Right lobe of liver (tissue), 6 donors: ENCODE data around the gene TBX10. TPM values are rescaled to one million over a fixed set of nuclear protein-coding genes. Genes with fewer than 3 reads are reported as not detected.
"Not testable (repeated sequence)": the region's sequence is repeated elsewhere in the genome, so short reads cannot be mapped to it uniquely, and the experiment has no call there.

ENCODE experiments used
- ATAC-seq, 4 donors: fragments of 200-7000 bp; cut with Tn5 transposase; one replicate each; pipeline ENCODE4 v1.9.1; 2020; ENCODE audit warnings: mild to moderate bottlenecking in 4 of 4, moderate library complexity in 4 of 4
- DNase-seq, 3 donors: peaks; one replicate each; pipeline ENCODE4 v3.0.0-alpha.2; 2020
- H3K27ac ChIP-seq, 3 donors: fragments of 200-600 bp; one replicate each; pipeline ENCODE4 v1.8.0; 2022
- H3K27me3 ChIP-seq, 2 donors: fragments of 200-600 bp; one replicate each; pipeline ENCODE4 v1.8.0; 2022
- H3K36me3 ChIP-seq, 4 donors: fragments of 200-600 bp; sonication (generic) in 1 of 4; one replicate each; pipeline versions ENCODE4 v1.5.1 to v1.8.0; 2017 to 2022; ENCODE audit warnings: control low read depth in 1 of 4
- H3K4me1 ChIP-seq, 4 donors: fragments of 200-600 bp; sonication (generic) in 1 of 4; one replicate each; pipeline versions ENCODE4 v1.5.1 to v1.8.0; 2017 to 2022; ENCODE audit warnings: control low read depth in 1 of 4
- H3K4me3 ChIP-seq, 3 donors: fragments of 200-600 bp; one replicate each; pipeline ENCODE4 v1.8.0; 2022
- H3K9me3 ChIP-seq, 4 donors: fragments of 200-600 bp; sonication (generic) in 1 of 4; one replicate each; pipeline versions ENCODE4 v1.5.1 to v1.8.0; 2017 to 2022; ENCODE audit warnings: control low read depth in 1 of 4
- POLR2A ChIP-seq: fragments of 450-650 bp; IDR thresholded peaks from one replicate; pipeline ENCODE4 v1.6.1; 2017; ENCODE audit warnings: antibody characterized with exemption, mild to moderate bottlenecking
- WGBS: methylation state at CpG from one replicate; pipeline ENCODE4 v1.1.6; 2018; ENCODE audit warnings: low coverage, low lambda C conversion rate; ENCODE audit not compliant: insufficient coverage; ENCODE audit errors: missing lambda C conversion rate; 5-methylcytosine and 5-hydroxymethylcytosine counted together
- intact Hi-C, 2 donors: fragments of 100-400 bp; cut with DNase I; formaldehyde crosslinking; loops; one replicate each; pipeline versions ENCODE4 v1.11.2 to v1.14.1; 2022
- total RNA-seq, 6 experiments: library from RNA; depleted of rRNA in 2 of 6; stranded (reverse); fragments of >200 nt in 2 of 6; fragmentation: NEBNext Ultra II Directional in 3 of 6; extraction: Animal tissue kit (Norgen Biotek cat#: 25700) in 3 of 6; gene quantifications; one replicate each; pipeline versions ENCODE4 v1.1.0 to v1.2.4, GENCODE V29; 2016 to 2023
- TF ChIP-seq, protein P1 (sequence below), 4 donors: fragments of 200-600 bp in 3 of 4; fragments of 450-650 bp in 1 of 4; IDR thresholded peaks; one replicate each; pipeline versions ENCODE4 v1.5.1 to v1.8.0; 2016 to 2022; ENCODE audit warnings: antibody characterized with exemption in 4 of 4, mild to moderate bottlenecking in 2 of 4
- donor health status: DM: no; HTN: yes; CAD: no.
- donor health status: DM: no; HTN: no; CAD: no.
- donor health status: DM: no; HTN: no; CAD: no.
- donor health status: DM: no; HTN: yes; CAD: no.
- donor health status: DM: no; HTN: yes; CAD: no.

TBX10 gene
- total RNA-seq, 6 experiments from 2014 or later = 0.24 to 0.49 (median 0.34) TPM; not detected in 1

DNA sequence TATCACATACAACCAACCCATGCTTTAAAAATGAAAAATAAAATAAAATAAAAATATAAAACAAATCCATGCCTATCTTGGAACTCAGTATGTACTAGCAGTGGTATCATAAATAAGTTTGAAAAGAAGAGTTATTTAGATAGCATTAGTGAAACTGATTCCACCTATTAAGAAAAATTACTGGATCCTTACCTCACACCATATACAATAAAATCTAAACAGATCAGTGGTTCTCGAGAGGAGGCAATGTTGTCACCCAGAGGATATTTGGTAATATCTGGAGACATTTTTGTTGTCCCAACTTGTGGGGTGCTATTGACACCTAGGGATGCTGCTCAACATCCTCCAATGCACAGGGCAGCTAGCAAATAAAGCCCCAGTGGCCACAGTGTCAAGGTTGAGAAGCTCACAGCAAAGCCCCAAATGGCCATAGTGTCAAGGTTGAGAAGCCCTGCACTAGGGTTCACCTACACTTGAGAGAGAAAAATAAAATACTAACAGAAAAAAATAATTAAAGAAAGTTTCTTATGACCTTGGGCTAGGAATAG lies 42.7 kb downstream of the TBX10 start:
- H3K4me3 ChIP-seq = no peak overlapping the region
- DNase-seq (no peak), ATAC-seq (no peak)
- H3K36me3 ChIP-seq = no peaks in the 10 kb centered on the region
- H3K4me1 ChIP-seq = no peaks in the 10 kb centered on the region
- WGBS = 86% methylated on average over 1 of the region's 1 CpG
- TF ChIP-seq, protein P1, sequence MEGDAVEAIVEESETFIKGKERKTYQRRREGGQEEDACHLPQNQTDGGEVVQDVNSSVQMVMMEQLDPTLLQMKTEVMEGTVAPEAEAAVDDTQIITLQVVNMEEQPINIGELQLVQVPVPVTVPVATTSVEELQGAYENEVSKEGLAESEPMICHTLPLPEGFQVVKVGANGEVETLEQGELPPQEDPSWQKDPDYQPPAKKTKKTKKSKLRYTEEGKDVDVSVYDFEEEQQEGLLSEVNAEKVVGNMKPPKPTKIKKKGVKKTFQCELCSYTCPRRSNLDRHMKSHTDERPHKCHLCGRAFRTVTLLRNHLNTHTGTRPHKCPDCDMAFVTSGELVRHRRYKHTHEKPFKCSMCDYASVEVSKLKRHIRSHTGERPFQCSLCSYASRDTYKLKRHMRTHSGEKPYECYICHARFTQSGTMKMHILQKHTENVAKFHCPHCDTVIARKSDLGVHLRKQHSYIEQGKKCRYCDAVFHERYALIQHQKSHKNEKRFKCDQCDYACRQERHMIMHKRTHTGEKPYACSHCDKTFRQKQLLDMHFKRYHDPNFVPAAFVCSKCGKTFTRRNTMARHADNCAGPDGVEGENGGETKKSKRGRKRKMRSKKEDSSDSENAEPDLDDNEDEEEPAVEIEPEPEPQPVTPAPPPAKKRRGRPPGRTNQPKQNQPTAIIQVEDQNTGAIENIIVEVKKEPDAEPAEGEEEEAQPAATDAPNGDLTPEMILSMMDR (IDR thresholded peaks at IDR 0.05) = no peak
- no peak for TF ChIP-seq POLR2A
- H3K27me3 ChIP-seq = no peaks in the 10 kb centered on the region
- no peak overlapping the region for H3K27ac ChIP-seq
- intact Hi-C loops = no loop called here
- no peaks in the 10 kb centered on the region for H3K9me3 ChIP-seq

DNA sequence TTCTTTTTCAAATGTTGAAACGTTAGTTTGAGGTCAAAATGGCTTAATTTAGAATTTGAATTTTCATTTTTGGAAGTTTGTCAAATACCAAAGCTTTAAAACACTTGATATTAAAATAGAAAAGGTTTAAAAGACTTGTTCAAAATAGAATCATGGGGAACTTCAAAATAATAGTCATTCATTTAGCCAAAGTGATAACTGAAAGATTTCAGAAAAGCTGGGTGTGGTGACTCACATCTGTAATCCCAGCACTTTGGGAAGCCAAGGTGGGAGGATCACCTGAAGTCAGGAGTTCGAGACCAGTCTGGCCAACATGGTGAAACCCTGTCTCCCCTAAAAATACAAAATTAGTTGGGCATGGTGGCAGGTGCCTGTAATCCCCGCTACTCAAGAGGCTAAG lies 45.1 kb downstream of the TBX10 start:
- no peak overlapping the region for H3K27ac ChIP-seq
- H3K36me3 ChIP-seq = no peaks in the 10 kb centered on the region
- H3K27me3 ChIP-seq = no peaks in the 10 kb centered on the region
- H3K4me1 ChIP-seq = no peaks in the 10 kb centered on the region
- ATAC-seq (no peak), DNase-seq (no peak)
- 37% methylated on average over 2 of the region's 3 CpGs for WGBS
- no peak overlapping the region for H3K4me3 ChIP-seq
- intact Hi-C loops = no loop called here
- no peaks in the 10 kb centered on the region for H3K9me3 ChIP-seq
- TF ChIP-seq, protein P1 (IDR thresholded peaks at IDR 0.05) = no peak
- TF ChIP-seq POLR2A = no peak

- TF ChIP-seq, protein P1 (IDR thresholded peaks at IDR 0.05) = no peak
- TF ChIP-seq POLR2A = no peak
- DNase-seq = no peak
- Histone ChIP-seq H3K9me3 (no peaks in the 10 kb centered on the region), H3K4me3 (no peak overlapping the region), H3K27ac (no peak overlapping the region), H3K27me3 (no peaks in the 10 kb centered on the region), H3K4me1 (no peaks in the 10 kb centered on the region), H3K36me3 (no peaks in the 10 kb centered on the region)
- no peak for ATAC-seq
- WGBS = 58% methylated on average over 3 of the region's 3 CpGs
- intact Hi-C loops = no loop called here
Measured at GRCh38 chr11:67593565-67593905, 46.0 kb downstream of the TBX10 start.

DNA sequence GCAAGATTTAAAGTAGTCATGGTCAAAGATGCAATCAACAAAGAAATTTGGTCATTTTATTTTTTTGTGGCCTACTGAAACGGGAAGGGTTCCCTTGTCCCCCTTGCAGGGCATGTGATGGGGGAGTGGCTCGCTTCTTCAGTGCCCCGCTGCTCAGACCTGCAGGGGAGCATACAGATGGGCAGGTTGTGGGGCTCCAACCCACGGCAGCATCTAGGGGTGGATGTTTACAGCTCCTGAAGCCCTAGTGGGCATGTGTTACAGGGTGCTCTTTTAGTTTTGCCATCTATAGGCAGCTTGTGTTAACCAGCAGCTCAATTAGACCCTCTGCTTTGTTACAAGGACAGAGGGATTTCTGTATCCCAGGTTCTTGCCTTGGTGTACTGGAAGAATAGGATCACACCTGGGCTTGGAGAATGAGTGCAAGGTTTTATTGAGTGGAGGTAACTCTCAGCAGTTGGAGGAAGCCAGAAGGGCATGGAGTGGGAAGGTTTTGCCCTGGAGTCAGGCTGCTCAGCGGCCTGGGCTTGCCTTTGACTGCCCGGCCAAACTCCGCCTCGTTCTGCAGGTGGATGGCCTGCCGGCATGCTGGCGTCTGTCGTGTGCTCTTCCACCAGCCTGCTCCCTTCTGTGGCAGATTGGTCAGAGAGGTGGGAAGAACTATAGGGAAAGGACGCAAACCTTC lies 46.5 kb downstream of the TBX10 start:
- peak in 1 of 3 donors; percentile 23 for DNase-seq
- no peaks in the 10 kb centered on the region for H3K9me3 ChIP-seq
- no peaks in the 10 kb centered on the region for H3K36me3 ChIP-seq
- TF ChIP-seq, protein P1 (IDR thresholded peaks at IDR 0.05) = no peak
- no peak for TF ChIP-seq POLR2A
- WGBS = 86% methylated on average over 5 of the region's 12 CpGs
- peak in 1 of 4 donors; percentile 15 for ATAC-seq
- no peaks in the 10 kb centered on the region for H3K4me1 ChIP-seq
- H3K27me3 ChIP-seq = no peaks in the 10 kb centered on the region
- intact Hi-C loops = no loop called here
- H3K27ac ChIP-seq = no peak overlapping the region
- no peak overlapping the region for H3K4me3 ChIP-seq

GRCh38 chr11:67588899-67589415 lies 50.6 kb downstream of the TBX10 start:
- H3K27ac ChIP-seq, H3K9me3 ChIP-seq, H3K27me3 ChIP-seq, H3K4me1 ChIP-seq, ATAC-seq, DNase-seq, H3K4me3 ChIP-seq, intact Hi-C loops, H3K36me3 ChIP-seq: not testable (repeated sequence)
- 67% methylated on average over 9 of the region's 11 CpGs for WGBS
